ENCODE measurements around the gene CCDC134.
A peak's percentile ranks its signal among the peaks of the same experiment; 100 is the strongest.

Gene CCDC134

DNA sequence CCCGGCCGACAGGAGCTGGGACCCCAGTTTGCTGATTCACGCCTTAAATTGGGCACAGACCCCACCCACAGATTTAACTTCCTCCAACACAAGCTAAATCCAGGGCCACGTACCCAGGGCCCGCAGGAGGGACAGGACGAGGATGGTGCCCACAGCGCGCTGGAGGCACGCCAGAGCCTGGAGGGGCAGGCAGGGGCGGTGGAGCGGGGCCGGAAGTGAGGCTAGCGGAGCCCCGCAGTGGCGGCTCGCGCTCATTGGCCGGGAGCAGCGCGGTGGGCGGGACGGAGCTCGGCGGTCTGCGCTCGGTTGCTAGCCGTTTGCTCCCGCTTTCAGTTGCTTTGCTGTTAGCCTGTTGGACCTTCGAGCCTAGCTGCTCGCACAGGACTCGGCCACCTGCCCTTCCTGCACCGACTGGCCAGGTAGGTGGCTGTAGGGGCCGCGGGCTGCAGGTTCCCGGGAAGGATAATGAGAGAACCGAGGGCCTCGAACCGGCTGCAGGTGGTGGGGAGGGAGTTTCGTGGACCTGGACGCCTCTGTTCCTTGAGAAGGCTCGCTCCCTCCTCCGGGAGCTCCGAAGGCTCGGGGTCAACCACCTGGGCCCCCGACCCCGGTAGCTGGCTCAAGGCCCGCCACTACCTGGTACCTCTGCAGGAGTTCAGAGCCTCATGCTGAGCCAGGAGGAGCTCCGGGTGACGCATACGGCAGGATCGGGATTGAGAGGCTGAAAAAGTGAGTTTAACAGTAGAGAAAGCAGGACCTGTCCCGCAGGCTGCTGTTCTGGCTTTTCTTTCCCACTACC is at the start of gene CCDC134:
TSS of gene CCDC134 (plus strand) at position 332 of the 799 bp plus-strand sequence. CDS start 8,212 bp downstream, outside the sequence.
- DNase-seq, result peak; percentile 86 to 88

DNA sequence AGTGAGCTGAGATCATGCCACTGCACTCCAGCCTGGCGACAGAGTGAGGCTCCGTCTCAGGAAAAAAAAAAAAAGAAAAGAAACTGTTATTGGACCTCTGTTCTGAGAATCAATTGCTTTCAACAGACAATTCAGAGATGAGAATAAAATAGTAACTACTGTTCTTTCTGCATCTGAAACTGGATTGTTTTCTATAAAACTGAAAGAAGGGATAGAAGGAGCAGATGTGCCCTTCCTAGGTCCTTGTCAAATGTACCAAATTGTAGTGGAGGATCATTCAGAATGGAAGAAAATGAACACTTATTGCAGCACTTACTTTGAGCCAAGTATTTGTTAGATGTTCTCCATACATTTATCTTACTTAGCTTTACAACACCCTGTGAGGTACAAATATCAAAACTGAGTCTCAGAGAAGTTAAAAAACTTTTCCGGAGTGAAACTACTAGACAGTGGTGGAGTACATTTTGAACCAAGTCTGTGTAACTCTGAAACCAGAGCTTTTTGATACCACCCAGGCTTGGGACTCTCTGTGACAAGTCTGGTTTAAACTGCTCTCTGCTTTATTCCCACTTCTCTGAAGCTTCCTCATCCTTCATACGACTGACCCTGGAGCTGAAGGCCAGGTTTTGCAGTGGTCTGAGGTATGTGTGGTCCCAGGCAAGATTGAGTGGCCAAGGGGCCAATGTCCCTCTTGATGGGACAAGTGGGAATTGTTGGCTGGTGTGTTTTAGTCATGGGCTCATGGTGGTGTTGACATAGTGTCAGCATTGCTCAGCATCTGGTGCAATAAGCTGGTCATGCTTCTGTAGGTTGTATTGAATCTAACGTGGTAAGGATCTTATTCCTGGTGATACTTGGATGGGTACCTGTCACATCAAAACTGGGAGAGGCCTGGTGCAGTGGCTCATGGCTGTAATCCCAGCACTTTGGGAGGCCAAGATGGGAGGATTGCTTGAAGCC is 48.2 kb upstream of the CCDC134 start:
- DNase-seq, result no peak

DNA sequence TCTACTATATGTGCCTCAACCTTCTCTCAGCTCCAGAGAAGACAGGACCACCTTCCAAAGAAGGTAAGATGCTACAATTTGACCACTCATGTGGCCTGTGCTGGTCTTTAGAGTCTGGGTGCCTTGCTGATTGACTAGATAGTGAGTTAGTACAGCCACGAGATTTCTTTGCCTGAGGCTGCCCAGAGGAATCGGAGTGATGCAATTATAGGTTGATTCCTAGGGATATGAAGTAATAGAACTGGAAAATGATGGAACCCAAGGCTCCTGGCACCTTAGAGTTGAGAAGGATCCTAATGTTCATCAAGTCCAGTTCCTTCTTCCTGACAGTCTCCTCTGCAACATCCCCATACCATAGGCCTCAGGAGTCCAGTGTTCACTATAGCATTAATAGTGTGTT is 46.5 kb upstream of the CCDC134 start:
- DNase-seq, result no peak

- DNase-seq, result no peak
These were observed 43.0 kb upstream of the CCDC134 start for GRCh38 chr22:41757502-41757901.

GRCh38 chr22:41758231-41758630 is 42.2 kb upstream of the CCDC134 start:
- no peak for DNase-seq

GRCh38 chr22:41762980-41763779 is 37.3 kb upstream of the CCDC134 start:
- no peak for DNase-seq

DNA sequence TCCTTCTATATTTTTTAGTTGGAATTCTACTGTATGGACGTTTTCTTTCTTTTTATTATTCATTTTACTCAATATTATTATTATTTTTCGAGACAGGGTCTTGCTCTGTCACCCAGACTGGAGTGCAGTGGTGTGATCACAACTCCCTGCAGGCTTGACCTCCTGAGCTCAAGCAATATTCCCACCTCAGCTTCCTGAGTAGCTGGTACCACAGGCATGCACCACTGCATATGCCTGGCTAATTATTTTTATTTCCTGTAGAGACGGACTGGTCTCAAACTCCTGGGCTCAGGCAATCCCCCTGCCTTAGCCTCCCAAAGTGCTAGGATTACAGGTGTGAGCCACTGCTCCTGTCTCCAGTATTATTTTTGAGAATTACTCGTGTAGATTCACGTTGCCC is 34.0 kb upstream of the CCDC134 start:
- no peak for DNase-seq

- no peak for DNase-seq
These were observed 32.0 kb upstream of the CCDC134 start for GRCh38 chr22:41768430-41768829.

- DNase-seq, result no peak
These were observed 29.6 kb upstream of the CCDC134 start for GRCh38 chr22:41770715-41771468.

GRCh38 chr22:41772198-41772597 is 28.3 kb upstream of the CCDC134 start:
- DNase-seq, result no peak

DNA sequence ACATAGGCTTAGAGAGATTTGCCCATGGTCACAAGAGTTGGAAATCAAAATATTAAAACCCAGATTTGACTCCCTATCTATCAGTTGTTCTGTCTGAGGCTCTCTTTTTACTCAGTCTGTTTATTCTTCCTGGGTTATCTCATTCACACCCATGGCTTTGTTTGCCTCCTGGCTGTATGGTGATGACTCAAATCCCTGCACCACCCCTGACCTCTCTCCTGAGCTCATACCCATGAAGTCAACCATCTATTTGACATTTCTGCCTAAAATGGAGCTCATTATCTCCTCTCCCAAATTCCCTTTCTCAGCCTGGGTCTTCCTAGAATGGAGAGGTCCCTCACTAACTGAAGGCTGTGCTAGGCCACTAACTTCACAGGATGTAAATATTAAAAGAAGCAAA is 27.8 kb upstream of the CCDC134 start:
- DNase-seq, result no peak

- DNase-seq, result no peak
These were observed 25.1 kb upstream of the CCDC134 start for GRCh38 chr22:41775338-41775737.

DNA sequence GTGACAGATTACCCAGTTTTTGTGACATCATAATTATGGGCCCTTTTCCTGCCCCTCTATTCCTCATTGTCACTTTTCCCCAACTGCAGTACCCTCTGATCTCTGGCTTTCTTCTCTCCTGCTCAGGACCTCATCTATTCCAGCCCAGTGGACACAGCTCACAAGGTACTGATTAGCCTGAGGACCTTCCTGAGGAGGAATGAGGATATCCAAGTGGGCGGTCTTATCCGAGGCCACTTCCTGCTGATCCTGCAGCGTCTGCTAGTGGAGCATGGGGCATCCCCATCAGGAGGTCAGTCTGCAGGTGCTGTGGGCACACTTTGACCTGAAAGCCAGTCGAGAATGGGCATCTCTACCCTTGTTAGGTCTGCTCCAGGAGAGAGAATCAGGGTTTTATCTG is 24.5 kb upstream of the CCDC134 start:
- DNase-seq, result no peak

DNA sequence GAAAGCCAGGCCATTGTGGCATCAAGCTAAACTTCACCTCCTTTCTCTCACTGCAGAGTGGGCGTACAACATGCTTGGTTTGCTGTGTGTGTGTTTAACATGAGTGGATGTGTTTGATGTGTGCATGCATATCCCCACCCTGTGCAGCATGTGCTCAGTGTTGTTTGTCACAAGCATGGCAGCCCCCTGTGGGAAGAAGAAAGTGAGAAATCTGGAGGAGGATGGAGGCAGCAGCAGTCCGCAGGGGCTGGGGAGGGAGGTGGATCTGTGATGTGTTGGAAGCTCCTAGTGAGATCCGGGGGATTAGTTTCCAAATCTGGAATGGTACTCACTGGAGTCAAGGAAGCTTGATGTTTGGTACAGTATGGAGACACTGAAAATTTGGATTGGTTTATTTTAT is 24.1 kb upstream of the CCDC134 start:
- DNase-seq, result no peak

DNA sequence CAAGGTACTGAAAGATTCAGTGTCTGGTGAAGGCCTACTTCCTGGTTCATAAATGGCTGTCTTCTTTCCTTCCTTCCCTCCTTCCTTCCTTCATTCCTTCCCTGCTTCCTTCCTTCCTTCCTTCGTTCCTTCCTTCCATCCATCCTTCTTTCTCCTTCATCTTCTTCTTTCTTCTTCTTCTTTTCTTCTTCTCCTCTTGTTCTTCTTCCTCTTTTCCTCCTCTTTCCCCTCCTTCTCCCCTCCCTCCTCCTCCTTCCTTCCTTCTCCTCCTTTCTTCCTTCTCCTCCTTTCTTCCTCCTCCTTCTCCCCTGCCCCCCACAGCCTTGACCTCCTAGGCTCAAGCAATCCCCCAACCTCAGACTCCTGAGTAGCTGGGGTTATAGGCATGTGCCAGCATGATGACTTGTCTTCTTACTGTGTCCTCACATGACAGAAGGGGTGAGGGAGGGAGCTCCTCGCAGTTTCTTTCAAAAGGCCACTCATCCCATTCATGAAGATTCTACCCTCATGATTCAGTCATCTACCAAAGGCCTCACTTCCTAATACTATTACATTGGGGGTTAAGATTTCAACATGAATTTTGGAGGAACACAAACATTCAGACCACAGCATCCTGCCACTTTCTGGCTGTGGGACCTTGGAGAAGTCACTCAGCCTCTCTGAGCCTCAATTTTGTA is 22.6 kb upstream of the CCDC134 start:
- DNase-seq, result no peak

- DNase-seq, result no peak
These were observed 20.5 kb upstream of the CCDC134 start for GRCh38 chr22:41779929-41780505.

DNA sequence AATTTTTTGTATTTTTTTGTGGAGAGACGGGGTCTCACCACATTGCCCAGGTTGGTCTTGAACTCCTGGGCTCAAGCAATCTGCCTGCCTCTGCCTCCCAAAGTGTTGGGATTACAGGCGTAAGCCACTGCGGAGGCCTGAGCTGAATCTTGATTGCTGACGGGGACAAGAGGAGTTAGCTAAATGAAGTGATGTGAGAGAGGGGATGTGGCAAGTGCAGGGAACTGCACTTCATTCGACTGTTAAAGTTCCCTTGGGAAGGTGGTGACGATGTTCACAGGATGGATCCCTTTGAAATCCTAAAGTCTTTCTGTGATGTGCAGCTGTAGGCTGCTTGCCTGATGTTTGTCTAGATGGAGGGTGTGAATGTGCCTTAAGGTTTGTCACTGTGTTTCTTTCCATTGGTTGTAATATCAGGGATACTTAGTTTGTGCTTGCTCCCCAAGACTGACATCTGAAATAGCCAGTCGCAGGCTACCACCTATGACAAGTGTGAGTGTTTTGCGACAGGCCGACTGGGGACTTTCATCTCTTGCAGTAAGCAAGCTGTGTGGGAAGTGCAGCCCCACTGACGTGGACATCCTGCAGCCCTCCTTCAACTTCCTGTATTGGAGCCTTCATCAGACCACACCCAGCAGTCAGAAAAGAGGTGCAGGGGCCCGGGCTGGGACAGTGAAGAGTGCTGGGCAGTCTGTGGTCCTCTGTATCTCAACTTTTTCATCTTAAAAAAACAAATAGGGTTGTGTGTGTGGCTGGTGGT is 19.6 kb upstream of the CCDC134 start:
- DNase-seq, result no peak

GRCh38 chr22:41781507-41781906 is 19.0 kb upstream of the CCDC134 start:
- no peak for DNase-seq

- no peak for DNase-seq
These were observed 18.2 kb upstream of the CCDC134 start for GRCh38 chr22:41782316-41782715.

DNA sequence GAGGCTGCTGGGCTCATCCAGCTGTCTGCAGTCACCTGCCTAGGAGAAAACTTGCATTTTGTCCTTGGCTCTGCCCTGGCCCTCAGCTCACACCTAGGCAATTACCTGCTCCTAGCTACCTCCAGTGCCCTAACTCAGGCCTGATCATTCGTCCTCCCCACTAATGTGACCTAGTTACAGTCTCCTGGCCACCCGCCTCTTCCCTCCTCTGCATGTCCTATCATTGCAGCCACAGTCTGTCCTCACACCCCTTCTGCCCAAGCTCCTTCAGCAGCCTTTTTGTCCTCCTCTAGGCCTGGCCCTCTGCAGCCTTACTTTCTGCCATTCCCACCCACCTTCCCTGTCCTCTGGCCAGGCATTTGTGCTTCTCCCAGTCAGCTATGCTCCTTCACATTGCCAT is 17.7 kb upstream of the CCDC134 start:
- DNase-seq, result no peak
